SIG-M5 treated with dmso at 0.1 percent for 504 hours (cell line): ENCODE measurements around the gene OPCML.

Experiments
- DNase-seq: peaks from one replicate; lab custom pipeline; 2025; ENCODE audit not compliant: unreplicated experiment; lab: John Stamatoyannopoulos, UW

OPCML gene

DNA sequence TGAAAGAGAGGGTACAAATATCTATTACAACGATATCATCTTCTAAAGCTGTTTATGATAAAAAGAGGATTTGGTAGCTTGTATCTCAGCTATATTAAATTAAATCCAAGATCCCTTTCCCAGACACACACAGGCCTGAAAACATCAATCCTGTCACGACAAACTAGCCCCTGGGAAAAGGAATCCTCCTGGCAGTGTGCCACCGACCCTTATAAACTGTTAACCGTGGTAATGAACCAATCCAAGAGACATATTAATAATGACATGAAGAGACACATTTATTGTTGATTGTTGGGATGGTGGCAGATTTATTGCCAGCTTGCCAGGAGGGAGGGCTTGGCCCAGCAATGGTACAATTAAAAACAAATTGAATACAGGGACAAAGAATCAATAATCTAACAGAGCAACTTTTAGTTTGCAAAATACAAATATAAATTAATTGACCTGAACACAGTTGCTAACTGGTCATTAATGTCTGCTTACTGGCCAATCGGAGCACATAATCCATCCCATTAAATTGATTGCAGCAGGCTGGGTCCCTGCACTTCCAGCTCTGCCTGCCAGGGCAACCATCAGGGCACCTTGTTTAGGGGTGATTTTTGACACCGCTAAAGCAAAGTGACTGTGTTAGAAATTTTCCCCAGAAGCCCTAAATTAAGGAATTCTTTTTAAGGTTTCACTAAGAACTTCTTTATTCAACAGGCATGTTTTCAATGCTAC is 887.6 kb downstream of the OPCML start:
- no peak for DNase-seq

DNA sequence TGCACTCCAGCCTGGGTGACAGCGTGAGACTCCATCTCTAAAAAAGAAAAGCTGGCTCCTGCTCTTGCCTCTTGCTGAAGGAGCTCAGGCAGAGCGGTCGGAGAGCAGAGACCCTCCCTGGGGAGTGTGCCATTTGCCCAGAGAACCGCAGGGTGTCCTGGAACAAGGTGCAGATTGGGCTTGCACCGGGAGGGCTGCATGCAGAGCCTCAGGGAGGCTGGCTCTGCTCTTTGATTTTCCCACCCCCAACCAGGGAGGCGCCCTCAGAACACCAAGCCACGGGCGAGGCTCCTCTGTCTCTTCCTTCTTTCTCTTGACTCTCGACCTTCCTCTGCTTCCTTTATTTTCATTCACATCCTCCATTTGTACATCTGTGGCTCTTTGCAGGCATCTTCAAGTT is 889.1 kb downstream of the OPCML start:
- no peak for DNase-seq

DNA sequence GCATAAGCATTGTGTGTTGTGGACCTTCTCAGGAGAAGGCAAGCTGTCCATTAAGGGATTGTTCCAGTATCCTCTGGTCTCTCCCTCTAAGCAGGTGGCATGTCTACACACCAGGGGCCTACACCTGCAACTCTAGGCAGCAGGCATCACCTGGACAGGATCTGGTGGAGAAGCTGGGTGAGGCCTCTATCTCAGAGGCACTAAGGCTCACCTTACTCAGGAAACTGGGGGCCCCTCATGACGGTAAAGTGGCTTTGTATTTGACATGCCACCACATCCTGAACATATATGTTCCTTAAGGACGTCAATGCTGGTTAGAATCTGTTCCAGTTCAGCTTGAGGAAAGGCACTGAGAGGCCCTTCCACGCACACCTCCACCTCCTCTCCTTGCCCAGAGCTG is 891.3 kb downstream of the OPCML start:
- no peak for DNase-seq

DNA sequence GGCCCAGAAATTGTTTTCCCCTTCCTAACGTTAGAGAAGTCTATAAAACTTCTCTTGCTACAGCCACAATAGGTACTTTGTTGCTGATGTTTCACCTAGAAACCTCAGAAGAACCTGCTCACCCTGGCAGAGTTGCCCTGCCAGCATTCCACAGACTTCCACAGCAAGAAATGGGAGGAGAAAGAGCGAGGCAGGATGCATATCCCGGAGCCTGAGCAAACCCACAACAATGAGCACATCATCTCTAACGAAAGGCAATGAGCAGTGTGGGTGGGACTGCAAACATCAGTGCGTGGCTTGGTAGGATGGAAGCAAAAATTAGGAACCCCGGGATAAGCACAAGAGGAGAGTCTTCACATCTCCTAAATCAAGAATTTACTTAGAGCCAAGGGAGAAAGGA is 892.3 kb downstream of the OPCML start:
- DNase-seq: no peak

DNA sequence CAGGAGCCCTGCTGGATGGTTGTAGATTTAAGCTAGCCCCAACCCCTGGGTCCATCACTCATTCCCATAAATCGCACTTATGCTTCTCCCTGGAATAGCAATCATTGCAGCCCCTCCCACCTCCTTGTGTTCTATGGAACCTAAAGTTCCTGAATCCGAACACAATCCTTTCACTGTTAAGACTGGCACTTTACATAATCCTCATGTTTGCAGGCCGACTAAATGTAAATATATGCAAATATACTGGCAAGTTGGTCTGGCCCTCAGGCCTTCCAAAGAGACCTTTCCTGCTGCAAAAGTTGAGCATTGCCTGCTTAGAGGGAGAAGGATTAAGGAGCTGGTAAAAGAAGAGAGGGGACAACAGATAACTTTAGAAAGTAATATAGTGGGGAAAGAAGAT is 892.9 kb downstream of the OPCML start:
- DNase-seq: no peak

DNA sequence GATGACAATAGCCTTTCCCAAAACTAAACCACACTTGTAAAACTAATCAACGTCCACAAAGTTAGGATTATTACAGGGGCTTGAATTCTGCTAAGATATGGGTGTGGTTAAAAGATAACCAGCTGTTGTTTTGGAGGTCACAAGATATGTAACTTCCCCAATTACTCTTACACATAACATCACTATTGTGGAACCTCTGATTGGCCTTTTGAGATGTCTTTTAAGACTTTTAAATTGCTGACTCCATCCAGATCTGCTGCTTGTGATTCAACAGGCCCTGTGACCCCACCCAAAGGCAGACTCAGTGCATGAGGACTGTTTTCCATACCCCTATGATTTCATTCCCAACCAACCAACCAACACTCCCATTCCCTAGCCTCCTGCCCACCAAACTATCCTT is 893.9 kb downstream of the OPCML start:
- no peak for DNase-seq

DNA sequence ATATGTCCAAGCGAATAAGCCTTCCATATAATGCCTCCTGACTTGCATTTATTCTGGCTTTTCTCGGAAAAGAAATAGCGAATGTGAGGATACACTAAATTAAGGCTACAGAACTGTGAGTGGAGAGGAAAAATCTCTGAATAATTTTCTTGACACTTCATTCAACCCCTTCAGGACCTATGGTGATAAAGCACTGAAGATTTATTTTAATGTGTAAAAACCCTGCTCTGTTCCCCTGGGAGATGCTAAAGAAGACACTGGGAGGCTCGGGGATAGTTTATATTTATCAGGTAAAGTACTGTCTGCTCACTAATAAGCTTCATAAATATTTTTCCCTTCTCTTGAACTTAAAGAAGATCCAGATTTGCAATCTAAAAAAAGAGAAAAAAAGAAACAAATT is 895.8 kb downstream of the OPCML start:
- DNase-seq: no peak

DNA sequence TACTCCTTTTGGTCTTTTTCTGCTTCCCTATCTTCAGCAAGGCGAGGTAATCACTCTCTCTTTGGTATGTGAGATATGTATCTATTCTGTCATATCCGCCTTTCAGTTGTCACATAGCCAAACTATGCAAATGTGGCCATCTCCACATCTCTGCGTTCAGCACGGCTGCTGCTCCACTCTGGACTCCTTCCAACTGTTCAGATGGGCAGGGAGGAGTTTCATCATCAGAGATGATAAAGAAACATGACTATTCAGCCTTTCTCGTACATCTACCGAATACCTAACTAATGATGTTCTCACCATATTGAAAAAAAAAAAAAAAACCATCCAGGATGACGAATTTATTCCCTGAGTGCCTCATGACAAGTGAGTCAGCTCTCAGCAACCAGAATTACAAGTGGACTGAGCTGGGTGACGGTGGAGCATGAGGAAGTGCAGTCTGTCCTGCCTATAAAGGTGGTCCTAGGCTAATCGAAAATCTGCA is 899.6 kb downstream of the OPCML start:
- no peak for DNase-seq

DNA sequence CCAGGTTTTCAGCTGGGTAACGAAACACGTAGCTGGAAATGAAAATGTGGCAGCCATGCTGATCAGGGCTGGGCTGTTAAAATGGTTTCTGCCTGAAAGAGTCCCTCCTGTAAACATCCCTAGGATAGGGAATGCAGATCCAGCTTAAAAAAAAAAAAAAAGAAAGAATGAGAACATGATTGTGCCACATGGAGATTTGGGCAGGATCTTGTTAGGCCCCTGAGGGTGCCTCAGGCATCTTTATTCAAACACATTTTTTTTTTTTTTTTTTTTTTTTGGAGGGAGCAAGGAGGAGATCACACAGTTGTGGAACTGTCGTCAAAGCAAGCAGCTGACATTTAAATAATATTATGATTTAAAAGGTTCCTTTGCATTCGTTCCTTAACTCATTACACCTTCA is 900.3 kb downstream of the OPCML start:
- DNase-seq: no peak

DNA sequence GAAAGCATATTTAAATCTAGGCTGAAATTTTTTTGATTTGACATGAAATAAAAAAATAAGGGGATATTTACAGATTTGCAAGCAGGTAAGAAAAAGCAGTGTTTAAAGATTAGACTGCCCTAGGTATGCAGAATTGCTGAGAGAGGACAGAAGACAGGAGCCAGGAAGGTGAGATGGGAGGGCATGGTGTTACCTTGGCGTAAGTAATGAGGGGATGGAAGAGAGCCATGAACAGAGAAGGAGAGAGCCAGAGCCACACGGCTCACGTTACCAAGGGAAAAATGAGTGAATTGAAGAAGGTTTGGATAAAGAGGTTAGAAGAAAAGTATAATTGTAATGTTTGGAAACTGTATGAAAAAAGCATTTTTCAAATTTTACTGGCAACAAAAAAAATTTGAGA is 904.3 kb downstream of the OPCML start:
- no peak for DNase-seq

DNA sequence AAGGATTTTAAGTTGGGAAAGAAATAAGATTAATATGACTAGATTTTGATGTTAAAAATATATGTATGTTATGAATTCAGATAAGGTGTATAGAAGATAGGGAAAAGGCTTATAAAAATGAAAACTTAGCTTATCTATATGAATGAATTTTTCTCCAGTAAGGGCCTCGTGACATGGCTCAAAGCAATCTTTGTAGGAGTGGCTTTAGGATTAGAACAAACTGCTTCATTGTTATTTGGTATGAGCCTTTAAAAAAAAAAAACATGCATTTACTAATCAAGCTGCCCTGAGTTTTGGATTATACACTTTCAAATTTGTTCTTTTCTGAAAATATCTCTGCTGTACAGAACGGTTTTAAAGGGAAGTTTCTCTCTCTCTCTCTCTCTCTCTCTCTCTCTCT is 905.9 kb downstream of the OPCML start:
- no peak for DNase-seq

DNA sequence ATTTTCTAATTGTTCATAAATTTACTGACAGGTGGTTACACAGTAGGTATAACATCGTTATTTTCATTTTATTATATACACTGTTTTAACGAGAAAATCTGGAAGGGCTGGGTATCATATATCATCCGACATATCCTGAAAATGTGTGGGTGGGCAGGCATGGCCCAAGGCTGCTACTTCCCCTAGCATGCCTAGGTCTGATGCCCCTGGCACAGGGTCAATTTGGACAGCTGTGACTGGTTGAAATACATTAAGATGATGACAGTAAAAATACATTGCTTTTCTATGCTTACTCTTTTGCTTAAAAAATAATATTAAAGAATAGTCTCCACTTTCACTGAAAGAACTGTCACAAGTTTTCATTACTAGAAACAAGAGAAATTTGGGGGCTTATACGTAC is 908.8 kb downstream of the OPCML start:
- DNase-seq: no peak

DNA sequence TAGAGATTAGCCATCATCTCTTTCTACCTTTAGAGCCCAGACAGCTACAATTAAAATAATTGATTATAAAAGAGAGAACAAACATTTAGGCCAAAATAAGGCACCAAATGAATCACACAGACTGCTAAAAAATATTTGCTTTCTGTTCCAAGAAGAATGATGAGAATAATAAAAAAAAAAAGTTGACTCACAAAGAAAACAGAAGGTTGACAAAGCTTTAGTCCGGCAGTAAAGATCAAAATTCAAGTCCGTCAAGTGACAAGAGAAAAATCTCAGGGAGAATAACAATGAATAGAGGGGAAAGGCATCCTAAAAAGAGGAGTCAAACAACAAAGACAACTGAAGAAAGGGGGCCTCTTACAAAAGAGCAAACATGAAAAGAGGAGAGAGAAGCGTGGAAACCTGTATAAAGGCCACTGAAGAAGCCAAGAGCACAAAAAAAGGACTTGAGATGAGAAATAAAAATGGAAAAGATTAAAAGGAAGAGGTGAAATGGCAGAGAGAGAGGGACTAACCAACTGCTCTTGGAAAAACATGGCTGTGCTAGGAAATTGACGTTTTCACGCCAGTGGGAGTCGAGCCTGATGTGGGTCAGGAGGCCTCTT is 910.2 kb downstream of the OPCML start:
- no peak for DNase-seq

DNA sequence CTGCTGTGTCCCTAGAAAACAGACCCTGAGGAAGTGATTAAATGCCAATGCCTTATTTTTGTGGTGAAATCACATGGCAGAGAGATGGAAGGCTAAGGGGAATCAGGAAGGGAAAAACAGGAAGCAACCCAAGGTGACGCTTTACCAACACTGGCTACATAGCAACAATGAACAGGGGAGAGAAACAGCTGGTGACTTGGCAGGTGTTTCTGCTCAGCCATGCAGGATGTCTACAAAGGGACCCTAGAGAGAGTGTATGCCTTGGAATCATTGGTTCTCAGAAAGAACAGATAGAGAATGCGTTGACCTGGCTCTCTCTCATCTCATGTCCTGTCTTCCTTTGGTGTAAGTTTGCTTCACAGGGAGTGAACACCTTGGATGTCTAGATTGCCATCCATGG is 911.9 kb downstream of the OPCML start:
- DNase-seq: no peak

DNA sequence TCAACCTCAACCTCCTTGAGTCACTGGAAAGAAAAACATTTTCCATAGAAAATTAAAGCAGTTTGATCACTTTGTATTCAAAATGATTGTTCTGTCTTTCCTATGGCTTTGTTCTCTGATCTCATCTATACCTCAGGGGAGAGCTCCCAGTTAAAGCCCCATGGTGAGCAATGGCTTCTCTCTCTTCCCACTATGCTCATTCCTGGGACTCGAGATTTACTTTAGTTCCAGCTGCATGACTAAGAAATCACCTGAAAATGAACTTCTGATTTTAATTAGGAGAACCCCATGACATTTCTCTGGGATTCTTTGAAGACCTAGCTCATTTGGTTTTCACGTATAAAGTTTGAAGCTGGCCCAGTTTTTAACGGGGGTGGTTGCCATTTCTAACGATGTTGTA is 921.5 kb downstream of the OPCML start:
- DNase-seq: no peak

DNA sequence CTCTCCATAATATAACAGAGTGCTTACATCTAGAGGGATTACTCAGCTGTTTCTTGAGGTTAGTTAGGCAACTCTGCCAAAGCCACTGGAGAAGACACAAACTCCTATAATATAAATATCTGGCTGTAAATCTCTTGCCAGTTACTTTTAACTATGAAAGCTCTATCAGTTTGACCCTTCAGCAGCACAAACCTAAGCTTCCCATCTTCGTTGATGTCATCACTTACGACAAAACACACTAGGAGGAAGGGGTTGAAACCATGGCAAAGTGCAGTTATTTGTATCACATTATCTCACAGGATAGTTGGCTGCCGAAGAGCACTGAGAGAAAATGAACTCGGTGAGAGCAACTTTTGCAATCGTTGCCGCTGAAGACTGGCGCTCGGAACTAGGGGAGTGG is 922.1 kb downstream of the OPCML start:
- DNase-seq: no peak

DNA sequence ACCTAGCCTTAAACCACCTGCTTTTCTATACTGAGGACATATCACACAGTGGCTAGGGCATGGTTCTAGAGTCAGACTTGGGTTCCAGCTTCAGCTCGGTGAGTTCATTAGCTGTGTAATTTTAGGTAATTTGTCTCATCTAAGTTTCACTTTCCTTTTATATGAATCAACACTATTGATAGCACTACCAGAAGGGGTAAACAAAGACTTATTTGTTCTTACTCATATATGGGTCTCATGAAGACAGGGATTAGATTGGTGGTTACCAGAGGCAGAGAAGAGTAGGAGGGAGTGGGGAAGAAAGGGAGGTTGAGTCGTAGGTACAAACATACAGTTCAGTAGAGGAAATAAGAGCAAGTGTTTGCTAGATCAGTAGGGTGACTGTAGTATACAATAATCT is 924.7 kb downstream of the OPCML start:
- no peak for DNase-seq

DNA sequence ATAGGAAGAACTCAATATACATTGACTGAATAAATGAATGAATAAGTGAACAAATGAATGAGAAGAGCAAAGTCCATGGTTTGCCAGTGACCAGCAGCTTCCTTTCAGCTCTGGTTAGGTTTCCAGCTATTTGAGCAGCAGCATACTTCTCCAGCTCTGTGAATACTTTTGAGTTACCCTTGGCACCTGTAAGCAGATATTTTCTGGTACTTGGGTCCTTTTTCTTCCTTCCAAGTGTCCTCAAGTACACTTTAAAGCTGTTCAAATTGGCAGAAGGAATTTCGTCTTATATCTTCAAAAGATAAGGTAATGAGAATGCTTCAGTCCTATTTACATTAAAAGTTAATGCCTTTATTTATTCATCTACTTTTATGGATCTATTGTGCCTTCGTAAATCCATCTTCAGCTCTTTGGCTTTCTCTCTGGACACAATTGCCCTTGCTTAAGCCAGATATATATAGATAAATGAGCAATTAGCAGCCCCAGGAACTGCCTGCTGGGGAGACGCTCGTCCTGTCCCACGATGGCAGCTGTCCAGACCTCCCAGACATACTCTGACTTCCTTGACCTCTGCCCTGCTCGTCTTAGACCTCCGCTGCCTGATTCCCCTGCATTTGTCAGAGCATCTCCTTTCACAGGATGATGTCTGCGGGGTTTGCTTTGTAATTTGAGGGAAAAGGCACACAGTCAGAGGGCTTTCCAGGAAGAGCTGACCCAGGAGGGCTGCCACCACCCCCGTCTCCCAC is 926.3 kb downstream of the OPCML start:
- no peak for DNase-seq

DNA sequence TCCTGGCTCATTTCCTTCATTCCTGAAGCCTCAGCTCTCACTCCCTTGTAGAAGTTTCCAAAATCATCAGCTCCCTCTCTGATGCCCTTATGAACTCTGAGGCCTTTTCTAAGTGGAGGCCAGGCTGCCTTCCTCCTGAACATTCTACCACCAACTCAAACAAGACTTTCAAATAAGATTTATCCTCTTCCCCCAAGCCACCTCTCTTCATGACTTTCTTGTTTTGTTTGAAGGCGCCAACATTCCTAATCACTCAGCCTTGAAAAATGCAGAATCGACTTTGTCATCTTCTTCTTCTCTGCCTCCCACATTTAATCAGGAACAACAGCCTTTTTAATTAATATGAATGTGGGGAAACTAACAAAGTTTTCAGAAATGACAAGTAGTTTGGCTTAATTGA is 927.9 kb downstream of the OPCML start:
- DNase-seq: no peak

DNA sequence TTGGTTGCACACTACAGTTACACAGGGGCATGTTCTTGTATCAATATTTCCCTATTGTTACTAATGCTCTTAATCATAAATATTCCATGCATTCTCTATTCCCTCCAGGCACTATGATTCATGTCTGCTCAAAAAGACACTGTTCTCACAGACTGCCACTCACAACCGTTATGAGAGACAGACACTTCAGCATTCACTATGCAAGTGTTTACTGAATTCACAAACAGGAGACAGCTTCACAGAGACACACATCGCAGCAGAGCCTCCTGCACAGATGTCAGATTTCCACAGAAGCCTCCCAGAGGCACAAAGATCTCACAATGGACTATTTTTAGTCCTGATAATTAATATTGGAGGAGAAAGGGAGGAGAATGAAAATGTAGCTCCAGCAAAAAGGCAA is 930.4 kb downstream of the OPCML start:
- no peak for DNase-seq

DNA sequence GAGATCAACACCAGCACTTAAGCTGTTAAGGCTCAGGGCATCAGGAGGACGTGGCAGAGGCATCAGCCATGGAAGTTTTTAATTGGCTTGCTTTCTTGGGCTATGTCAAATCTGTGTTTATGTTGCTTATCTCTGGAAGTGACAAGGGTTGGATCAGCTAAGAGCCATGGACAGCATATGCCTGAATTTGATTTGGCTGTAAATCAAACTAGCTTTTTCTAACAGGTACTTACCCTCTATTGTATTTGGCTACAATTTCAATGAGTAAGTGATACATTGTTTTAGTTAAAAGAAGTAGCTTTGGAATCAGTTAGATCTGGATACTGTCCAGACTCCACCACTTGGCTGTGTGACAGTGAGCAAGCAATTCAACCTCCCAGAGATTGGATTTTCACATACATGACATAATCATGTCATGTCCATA is 936.6 kb downstream of the OPCML start:
- no peak for DNase-seq

DNA sequence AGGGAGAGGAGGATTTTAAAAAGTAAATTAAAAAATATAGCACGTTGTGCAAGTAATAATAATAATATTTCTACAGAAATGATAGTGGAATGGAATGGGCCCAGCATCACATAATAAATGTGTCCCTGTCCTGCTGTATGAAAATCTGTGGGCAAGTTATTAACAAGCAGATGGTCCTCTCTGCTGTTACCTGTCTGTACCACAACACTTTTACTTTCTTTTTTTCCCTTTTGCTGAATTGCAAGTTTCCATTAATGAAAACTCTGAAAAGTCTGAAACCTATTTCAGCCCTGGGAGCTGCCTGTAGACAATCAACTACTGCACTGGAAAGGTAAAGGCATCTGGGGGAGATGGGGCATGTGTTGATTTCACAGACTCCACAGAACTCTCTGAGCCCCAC is 937.1 kb downstream of the OPCML start:
- DNase-seq: no peak
